H4 (cell line): ENCODE data around the gene BIRC2. TPM values are rescaled to one million over a fixed set of nuclear protein-coding genes. Genes with fewer than 3 reads are reported as not detected.
A peak's percentile ranks its signal among the peaks of the same experiment; 100 is the strongest.
"Not testable (repeated sequence)": the region's sequence is repeated elsewhere in the genome, so short reads cannot be mapped to it uniquely, and the experiment has no call there.

ENCODE experiments used
- DNase-seq: peaks from one replicate; pipeline ENCODE4 v3.0.0-alpha.2; 2015; ENCODE audit warnings: low spot score
- total RNA-seq: library from RNA; depleted of rRNA; stranded (reverse); fragments of >200 nt; shearing (Covaris generic); gene quantifications from 2 replicates; pipeline ENCODE4 v1.2.3, GENCODE V29; 2014

Gene BIRC2
- total RNA-seq, 1 experiment from 2014 or later, result 41.1 TPM

DNA sequence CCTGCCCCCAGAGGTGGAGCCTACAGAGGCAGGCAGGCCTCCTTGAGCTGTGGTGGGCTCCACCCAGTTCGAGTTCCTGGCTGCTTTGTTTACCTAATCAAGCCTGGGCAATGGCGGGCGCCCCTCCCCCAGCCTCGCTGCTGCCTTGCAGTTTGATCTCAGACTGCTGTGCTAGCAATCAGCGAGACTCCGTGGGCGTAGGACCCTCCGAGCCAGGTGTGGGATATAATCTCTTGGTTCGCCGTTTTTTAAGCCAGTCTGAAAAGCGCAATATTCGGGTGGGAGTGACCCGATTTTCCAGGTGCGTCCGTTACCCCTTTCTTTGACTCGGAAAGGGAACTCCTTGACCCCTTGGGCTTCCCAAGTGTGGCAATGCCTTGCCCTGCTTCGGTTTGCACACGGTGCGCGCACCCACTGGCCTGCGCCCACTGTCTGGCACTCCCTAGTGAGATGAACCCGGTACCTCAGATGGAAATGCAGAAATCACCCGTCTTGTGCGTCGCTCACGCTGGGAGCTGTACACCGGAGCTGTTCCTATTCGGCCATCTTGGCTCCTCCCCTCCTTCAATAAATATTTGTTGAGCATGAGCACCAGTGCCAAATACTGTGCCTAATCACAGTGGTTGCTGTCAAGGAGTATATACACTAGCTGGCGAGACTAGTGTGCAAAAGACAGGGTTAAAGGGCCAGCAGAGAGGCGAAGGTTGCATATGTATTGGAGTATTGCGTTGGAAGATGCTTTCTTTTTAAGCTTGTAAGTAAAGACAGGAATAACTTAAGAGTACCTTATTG, 27.8 kb downstream of the BIRC2 start:
- DNase-seq, result not testable (repeated sequence)

DNA sequence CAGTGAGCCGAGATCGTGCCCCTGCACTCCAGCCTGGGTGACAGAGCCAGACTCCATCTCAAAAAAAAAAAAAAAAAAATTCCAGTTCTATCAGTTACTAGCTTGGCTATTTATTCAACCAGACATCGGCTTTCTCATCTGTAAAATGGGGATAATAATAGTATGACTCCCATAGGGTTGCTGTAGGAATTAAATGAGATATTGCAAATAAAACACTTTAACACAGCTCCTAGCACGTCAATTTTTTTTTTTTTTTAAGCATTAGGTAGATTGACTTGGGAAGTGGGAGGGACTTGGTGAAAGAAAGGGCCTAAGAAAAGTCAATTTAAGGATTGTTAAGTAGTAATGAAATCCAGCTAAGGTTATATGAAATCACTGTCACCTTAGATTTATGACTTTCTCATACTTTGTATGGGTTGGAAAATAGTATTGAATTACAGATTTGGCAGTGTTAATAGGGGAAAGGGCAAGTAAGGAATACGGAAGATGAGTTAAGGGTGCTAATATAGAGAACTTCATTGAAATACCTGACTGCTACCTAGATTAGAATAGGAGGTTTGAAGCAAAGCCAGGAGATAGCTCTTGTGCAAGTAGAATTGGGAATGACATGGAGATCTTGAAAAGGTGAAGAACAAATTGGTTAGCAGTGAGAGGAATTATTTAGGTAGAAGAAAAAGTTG, 28.8 kb downstream of the BIRC2 start:
- no peak for DNase-seq

DNA sequence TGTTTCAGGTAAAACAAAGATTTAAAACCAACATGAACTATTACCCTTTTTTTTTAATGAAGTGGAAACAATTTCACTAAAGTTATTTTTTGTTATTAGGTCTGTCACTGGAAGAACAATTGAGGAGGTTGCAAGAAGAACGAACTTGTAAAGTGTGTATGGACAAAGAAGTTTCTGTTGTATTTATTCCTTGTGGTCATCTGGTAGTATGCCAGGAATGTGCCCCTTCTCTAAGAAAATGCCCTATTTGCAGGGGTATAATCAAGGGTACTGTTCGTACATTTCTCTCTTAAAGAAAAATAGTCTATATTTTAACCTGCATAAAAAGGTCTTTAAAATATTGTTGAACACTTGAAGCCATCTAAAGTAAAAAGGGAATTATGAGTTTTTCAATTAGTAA, 30.9 kb downstream of the BIRC2 start:
- no peak for DNase-seq

DNA sequence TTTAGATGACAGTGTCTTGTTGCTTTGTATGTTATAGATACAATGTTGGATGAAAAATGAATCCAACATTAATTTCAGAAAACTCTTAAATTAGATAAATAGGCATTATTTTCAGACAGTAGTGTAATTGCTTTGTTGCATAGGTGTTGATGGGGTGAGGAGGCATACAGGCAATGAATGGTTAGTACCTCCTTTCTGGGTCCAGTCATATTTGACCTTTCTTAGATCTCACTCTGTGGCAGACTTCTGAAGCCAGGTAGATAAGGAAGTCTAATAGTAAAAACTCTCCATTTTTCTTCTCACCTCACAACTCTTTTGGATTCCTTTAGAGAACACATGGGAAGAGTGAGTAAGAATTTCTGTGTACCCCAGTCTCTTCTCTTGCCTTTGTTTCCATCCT, 31.8 kb downstream of the BIRC2 start:
- DNase-seq, result no peak

DNA sequence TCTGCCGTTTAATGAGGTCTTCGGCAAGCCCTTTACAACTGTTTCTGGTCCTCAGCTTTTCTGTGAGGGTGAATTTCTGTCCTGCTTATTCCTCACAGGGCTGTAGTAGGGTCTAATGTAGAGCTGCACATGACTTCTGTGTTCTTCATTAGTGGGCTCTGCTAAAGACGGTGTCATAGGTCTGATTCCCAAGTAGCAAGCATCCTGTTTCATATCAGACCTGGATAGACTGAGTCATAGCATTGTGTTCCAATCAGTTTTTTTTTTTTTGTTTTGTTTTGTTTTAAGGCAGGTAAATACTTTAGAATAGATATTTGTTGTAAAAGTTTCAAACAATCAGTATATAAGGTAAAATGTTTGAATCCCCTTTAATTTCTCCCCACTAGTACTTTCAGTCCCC, 35.4 kb downstream of the BIRC2 start:
- no peak for DNase-seq

DNA sequence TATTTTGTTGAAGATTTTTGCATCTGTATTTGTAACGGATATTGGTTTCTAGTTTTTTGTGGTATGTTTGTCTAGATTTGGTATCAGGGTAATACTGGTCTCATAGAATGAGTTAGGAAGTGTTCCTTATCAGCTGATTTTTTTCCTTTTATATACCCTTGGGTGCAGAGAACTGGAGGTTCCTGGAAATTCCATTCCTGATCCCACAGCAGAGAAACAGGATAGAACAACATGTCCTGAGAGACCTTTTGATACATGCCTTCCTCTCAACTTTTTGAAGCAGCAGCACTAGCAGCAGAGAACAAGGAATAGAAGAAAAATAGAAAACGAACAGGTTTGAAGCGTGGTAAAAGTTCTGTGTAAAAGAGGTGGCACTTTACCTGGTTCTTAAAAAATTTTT, 36.8 kb downstream of the BIRC2 start:
- DNase-seq, result no peak

DNA sequence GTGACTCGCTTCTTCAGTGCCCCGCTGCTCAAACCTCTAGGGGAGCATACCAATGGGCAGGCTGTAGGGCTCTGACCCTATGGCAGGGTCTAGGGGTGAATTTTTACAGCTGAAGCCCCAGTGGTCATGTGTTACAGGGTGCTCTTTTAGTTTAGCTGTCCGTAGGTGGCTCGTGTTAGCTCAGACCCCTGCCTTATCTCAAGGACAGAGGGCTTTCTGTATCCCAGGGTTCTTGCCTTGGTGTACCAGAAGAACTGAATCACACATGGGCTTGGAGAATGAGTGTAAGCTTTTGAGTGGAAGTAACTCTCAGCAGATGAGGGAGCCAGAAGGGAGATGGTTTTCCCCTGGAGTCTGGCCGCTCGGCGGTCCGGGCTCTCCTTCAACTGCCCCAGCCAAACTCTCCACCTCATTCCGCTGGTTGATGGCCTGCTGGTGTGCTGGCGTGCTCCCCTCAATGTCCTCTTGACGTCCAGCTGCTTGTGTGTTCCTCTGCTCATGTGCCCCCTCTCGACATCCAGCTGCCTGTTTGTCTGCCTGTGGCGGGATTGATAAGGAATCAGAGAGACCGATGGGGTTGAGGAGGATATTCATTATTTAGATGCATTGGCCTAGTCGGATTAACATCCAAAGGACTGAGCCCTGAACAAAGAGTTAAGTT, 37.5 kb downstream of the BIRC2 start:
- no peak for DNase-seq

DNA sequence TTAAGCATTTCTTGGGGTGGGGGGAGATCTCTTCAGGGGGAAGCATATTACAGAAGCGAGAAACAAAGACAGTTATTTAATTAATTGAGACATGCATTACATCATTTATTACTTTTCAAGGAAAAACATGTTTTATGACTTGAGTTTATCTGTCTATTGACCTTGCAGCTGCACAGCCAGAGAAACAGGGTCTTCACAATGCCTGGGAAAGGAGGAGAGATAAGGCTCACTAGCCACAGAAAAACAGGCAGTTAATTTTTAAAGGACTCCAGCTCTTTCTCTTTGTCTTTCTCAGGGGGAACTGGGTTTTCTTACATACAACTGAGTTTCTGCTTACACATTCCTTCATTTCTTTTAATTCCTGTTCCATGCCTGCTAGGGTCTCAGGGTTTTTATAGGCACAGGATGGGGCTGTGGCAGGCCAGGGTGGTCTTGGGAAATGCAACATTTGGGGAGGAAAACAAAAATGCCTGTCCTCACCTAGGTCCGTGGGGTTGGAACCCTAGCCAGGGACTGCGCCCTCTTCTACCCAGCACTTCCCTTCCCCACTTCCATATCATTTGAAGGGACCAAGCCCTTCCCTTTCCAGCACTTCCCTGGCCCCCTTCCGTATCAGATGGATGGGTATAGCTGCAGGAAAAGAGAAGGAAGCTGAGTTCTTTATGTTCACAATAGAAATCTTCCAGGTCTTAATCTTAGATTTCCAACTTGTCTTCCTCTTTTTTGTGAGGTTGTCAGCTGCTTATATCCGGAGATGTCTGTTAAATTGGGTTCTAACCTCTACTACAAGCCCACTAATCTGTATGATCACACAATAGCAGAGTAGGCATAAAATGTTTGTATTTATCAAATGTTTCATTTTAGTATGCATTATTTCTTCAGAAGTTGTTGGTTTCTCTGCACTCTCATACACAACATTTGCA, 38.3 kb downstream of the BIRC2 start:
- DNase-seq, result no peak

DNA sequence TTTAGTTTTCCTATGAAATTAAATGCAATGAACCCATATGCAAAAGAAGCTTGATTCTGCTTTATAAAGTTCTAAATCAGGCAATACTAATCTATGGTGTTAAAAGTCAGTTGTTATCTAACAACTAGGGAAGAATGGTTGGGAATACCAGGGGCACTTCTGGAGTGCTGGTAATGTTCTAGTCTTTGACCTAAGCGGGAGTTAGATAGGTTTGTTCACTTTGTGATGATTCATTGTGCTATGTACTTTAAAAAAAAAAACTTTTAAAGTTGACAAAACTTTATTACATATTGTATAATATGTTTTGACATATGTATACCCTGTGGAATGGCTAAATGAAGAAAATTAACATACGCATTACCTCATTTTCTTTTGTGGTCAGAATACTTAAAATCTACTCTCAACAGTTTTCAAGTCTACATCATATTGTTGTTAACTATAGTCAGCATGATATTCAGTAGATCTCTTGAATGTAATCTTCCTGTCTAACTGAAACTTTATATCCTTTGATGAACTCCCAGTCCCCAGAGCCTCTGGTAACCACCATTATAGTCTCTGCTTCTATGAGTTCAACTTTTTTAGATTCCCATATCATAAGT, 39.2 kb downstream of the BIRC2 start:
- DNase-seq, result no peak

DNA sequence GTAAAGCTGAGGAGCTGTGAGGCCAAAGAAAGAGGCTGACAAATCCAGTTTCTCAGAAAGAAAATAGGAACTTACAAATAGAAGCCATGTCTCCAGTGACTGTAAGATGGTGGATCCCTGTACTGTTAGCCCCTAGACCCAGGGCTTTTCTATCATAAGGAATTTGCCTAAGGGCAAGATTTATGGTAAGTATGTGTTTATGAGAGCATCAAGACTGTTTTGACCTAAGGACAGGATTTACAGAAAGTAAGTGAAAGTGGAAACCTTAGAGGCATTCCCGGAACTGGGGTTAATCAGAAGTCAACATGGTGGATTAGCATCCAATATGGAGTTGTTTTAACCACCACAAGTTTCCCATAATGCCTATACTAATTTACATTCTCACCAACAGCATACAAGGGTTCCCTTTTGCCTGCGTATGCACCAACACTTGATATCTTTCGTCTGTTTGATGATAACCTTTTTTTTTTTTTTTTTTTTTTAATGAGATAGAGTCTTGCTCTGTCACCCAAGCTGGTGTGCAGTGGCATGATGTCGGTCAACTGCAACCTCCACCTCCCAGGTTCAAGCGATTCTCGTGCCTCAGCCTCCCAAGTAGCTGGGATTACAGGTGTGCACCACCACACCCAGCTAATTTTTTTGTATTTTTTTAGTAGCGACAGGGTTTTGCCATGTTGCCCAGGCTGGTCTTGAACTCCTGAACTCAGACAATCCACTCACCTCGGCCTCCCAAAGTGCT, 40.2 kb downstream of the BIRC2 start:
- no peak for DNase-seq

DNA sequence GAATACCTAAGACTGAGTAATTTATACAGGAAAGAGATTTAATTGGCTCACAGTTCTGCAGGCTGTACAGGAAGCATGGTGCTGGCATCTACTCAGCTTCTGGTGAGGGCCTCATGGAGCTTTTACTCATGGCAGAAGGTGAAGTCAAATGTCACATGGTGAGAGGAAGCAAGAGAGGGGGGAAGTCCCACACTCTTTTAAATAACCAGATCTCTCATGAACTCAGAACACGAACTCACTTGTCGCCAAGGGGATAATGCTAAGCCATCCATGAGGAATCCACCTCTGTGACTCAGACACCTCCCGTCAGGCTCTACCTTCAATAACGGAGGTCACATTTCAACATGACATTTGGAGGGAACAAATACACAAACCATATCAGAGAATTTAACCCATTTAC, 42.2 kb downstream of the BIRC2 start:
- DNase-seq, result no peak

DNA sequence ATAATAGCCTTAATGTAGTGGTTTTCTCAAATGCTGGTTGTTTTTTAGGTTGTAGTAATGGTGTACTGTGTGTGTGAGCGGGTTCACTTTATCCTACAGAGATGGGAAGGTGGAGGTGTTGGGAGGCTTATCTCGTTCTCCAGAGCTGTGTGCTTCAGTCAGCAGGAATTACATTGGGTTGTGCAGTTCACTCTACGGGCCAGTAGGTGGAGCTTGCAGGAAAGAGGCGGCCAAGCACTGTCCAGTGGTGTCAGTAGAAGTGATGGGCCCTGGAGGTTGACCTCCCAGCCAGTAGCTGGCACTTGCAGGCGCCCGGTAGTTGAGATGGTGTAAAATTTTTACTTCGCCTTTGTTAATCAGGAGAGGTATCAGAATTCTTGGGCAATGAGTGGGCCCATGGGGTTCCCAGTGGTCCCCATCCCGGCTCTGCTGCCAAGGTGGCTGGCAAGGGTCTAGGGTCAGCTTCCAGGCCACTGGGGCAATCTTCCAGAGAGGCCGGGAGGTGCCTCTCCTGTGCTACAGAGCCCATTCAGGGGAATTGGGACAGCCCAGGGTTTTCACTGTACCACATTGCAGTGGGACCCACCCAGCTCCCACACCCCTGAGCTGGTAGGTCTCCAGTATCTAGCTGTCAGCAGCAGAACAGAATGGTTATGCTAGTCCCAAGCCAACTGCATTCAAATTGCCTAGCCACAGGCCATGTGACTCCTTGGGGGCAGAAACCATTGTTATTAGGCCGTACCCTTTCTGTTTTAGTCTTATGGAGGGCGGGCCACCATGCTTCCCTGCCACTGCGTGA, 43.9 kb downstream of the BIRC2 start:
- peak; percentile 56 for DNase-seq

DNA sequence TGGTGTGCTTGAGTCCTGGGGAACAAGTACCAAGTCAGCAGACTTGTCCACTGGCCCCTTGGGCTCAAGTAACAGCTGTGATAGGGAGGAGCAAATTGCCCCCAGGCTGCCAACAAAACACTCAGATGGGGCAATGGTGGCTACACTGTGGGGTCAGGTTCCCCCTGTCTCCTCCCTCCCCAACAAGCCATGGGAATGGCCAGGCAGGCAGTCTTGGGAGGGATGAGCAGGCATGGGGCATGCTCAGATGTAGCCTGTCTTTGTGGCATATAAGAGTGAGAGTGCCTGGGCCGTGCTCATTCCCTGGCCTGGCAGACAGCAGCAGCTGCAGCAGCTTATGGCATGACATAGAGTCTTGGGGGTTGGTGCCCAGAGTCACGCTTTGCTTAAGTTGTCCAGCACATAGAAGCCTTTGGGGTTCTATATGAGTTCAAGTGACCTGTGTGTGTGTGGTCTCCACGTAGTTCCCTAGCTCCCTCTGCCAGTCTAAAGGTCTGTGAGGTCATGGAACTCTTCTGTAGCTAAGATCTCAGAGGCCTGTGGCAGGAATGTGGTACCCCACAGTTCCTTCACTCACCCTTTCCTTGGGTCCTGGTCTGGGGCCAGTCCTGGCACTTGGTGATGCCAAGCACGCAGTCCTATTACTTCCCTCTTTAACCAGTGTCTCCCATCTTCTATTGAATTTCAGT, 44.7 kb downstream of the BIRC2 start:
- DNase-seq, result no peak

DNA sequence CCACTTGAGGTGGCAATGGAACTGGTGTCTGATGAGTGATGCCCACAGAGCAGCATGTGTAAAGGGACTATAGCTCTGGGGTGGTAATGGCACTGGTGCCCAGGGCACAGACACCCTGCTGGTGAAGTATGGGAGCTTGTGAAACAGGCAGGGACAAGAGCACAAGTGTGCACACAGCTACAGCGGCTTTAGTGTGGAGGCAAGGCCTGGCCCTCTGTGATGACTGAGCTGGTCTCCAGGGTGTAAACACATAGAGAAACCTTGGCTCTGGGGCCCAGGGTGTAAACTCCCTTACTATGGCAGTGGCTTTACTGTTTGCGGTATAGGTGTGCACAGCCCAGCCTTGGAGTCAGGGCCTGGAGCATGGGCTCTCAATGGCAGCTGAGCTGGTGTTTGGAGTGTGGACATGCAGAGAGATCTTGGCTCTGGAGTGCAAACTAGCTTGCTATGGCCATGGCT, 46.3 kb downstream of the BIRC2 start:
- DNase-seq, result no peak

DNA sequence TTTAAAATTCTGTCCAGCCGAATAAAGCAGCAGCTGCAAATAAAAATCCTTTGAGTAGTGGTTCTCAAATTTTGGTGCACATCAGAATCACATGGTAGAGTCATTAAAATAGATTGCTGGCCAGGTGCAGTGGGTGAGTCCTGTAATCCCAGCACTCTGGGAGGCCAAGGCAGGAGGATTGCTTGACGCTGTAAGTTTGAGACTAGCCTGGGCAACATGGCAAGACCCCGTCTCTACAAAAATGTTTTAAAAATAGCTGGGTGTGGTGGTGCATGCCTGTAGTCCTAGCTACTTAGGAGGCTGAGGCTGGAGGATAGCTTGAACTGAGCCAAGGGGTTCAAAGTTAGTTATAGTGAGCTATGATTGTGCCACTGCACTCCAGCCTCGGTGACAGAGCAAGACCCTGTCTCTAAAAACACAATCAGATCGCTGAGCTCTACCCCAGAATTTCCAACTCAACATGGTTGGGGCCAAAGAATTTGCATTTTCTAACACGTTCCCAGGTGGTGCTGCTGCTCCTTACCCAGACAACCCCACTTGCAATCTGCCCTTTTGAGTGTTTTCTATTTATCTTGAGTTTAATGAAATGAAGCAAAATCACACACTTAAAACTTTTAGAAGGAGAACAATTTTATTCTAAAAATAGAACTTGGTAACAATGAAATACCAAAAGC, 48.8 kb downstream of the BIRC2 start:
- no peak for DNase-seq

DNA sequence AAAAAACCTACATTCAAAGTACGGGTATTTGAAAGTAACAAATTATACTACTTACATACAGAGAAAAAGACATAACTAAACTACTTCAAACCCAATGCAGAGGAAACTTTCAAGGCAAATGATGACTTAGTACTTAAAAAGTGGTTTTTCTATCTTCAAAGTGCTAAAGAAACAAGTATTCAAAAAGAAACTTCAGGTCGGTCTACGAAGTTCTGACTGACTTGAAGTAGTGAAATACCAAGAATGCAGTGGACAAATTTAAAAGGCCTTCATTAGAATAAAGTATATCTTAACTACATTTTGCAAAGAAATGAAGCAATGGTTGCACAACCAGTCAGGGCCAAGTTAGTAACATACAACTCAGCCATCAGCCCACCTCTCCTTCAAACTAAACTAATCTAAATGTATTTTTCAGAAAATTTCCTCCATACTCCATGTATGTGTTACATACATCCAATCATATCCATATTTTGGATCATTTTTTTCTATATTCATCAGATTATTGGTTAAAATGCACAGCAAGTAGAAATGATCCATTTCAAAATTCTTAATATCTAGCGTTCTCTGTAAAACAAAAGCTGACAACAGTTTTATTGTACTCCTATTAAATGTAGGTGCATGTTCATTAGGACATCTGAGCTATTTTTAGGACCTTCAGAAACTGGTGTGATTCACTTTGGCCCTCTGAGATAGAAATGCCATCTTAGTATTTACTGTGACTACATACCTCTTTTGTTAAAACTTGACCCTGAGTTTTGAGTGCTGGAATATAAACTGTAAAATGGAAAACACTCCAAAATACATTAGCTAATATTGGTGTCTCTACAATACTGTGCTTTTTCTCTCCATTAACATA, 49.9 kb downstream of the BIRC2 start:
- DNase-seq, result no peak

DNA sequence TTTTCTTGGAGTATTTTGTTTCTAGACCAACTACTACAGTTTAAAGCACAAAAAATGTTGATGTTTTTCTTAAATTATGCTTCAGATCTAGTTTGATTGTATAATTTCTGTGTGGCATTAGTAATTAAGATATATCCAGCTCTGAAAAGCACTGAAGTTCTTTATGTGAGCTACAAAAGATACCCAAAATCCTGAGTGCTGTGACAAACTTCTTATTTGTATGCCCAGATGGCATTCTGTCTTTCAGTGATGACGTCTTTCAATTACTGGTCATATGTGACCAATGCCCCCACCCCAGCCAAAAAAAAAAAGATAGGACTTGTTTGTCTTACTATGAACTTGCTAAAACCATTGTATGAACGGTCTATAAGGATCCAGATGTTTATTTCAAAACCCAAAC, 51.3 kb downstream of the BIRC2 start:
- no peak for DNase-seq

DNA sequence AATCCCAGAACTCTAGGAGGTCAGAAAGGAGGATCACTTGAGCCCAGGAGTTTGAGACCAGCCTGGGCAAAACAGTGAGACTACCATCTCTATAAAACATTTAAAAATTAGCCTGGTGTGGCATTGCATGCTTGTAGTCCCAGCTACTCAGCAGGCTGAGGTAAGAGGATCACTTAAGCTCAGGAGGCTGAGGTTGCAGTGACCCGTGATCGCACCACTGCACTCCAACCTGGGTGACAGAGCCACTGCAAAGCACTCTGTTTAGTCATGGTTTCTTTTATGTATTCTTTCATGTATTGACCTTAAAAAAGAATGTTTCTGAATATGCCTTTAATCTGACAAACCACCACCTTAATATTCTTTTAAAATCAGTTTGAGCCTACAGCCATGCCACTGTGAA, 52.2 kb downstream of the BIRC2 start:
- no peak for DNase-seq
